HepG2 (cell line): Measurements from ENCODE around the gene TTBK1. TPM values are rescaled to one million over a fixed set of nuclear protein-coding genes. Genes with fewer than 3 reads are reported as not detected.
A peak's percentile ranks its signal among the peaks of the same experiment; 100 is the strongest.

Source experiments
- ARNT2 ChIP-seq: sonication (generic); formaldehyde crosslinking; IDR thresholded peaks from 2 replicates; pipeline ENCODE4 v1.8.0; 2022; ENCODE audit warnings: mild to moderate bottlenecking, low read depth, missing genetic modification reagents, moderate library complexity
- ATF2 ChIP-seq: sonication (generic); formaldehyde crosslinking; IDR thresholded peaks from 2 replicates; pipeline ENCODE4 v1.4.0; 2020; ENCODE audit warnings: missing genetic modification reagents
- CAMTA2 ChIP-seq: sonication (generic); formaldehyde crosslinking; IDR thresholded peaks from 2 replicates; pipeline ENCODE4 v1.4.0; 2020; ENCODE audit warnings: mild to moderate bottlenecking, missing genetic modification reagents, borderline replicate concordance
- DR1 ChIP-seq: sonication (generic); formaldehyde crosslinking; IDR thresholded peaks from 2 replicates; pipeline ENCODE4 v1.8.0; 2021; ENCODE audit warnings: mild to moderate bottlenecking, missing genetic modification reagents, inconsistent platforms
- ELF4 ChIP-seq: sonication (generic); formaldehyde crosslinking; IDR thresholded peaks from 2 replicates; pipeline ENCODE4 v1.5.0; 2020; ENCODE audit warnings: missing genetic modification reagents, mild to moderate bottlenecking, moderate library complexity, borderline replicate concordance
- GABPB1 ChIP-seq: IDR thresholded peaks from 2 replicates; pipeline ENCODE4 v1.6.1; 2016; ENCODE audit warnings: mild to moderate bottlenecking, missing genetic modification reagents, moderate library complexity, missing compliant biosample characterization
- HMG20A ChIP-seq: IDR thresholded peaks from 2 replicates; pipeline ENCODE4 v1.6.1; 2016; ENCODE audit warnings: borderline replicate concordance
- HNRNPH1 ChIP-seq: fragments of 200-400 bp; formaldehyde crosslinking; optimal IDR thresholded peaks from 2 replicates; pipeline ENCODE3; 2017; ENCODE audit warnings: mild to moderate bottlenecking, low read depth, low read length
- JUN ChIP-seq: sonication (generic); formaldehyde crosslinking; IDR thresholded peaks from 2 replicates; pipeline ENCODE4 v1.4.0; 2020; ENCODE audit warnings: mild to moderate bottlenecking, missing genetic modification reagents
- MAZ ChIP-seq, 2 experiments: sonication (generic) in 1 of 2; formaldehyde crosslinking in 1 of 2; IDR thresholded peaks; 2 replicates each; pipeline versions ENCODE4 v1.5.0 to v1.6.1; 2012 to 2020; ENCODE audit warnings: low read depth in 2 of 2, mild to moderate bottlenecking in 2 of 2, borderline replicate concordance in 1 of 2, improper control_type of control experiment in 1 of 2, low read length in 1 of 2, missing genetic modification reagents in 1 of 2, moderate library complexity in 1 of 2
- MLX ChIP-seq: IDR thresholded peaks from 2 replicates; pipeline ENCODE4 v1.6.1; 2016
- MTERF4 ChIP-seq: sonication (generic); formaldehyde crosslinking; IDR thresholded peaks from 2 replicates; pipeline ENCODE4 v1.8.0; 2023; ENCODE audit warnings: mild to moderate bottlenecking, missing genetic modification reagents
- PATZ1 ChIP-seq: sonication (generic); formaldehyde crosslinking; IDR thresholded peaks from 2 replicates; pipeline ENCODE4 v1.4.0; 2020; ENCODE audit warnings: missing genetic modification reagents
- SKI ChIP-seq: fragments of 450-650 bp; IDR thresholded peaks from one replicate; pipeline ENCODE4 v1.6.1; 2018; ENCODE audit warnings: mild to moderate bottlenecking; ENCODE audit not compliant: partially characterized antibody
- SMAD3 ChIP-seq: sonication (generic); formaldehyde crosslinking; IDR thresholded peaks from 2 replicates; pipeline ENCODE4 v1.4.0; 2020; ENCODE audit warnings: missing genetic modification reagents
- ZFP36L1 ChIP-seq: sonication (generic); formaldehyde crosslinking; IDR thresholded peaks from 2 replicates; pipeline ENCODE4 v1.8.0; 2022; ENCODE audit warnings: mild to moderate bottlenecking, missing genetic modification reagents, moderate library complexity
- ZMYM2 ChIP-seq: sonication (generic); formaldehyde crosslinking; IDR thresholded peaks from 2 replicates; pipeline ENCODE4 v1.8.0; 2022; ENCODE audit warnings: mild to moderate bottlenecking, missing genetic modification reagents
- ZNF160 ChIP-seq: sonication (generic); formaldehyde crosslinking; IDR thresholded peaks from 2 replicates; pipeline ENCODE4 v1.8.0; 2022; ENCODE audit warnings: mild to moderate bottlenecking, inconsistent platforms, missing genetic modification reagents
- ZNF333 ChIP-seq: sonication (generic); formaldehyde crosslinking; IDR thresholded peaks from 2 replicates; pipeline ENCODE4 v1.4.0; 2020; ENCODE audit warnings: mild to moderate bottlenecking, missing genetic modification reagents, borderline replicate concordance
- ZNF652 ChIP-seq: IDR thresholded peaks from 2 replicates; pipeline ENCODE4 v1.6.1; 2016; ENCODE audit warnings: low read depth, borderline replicate concordance
- ZSCAN9 ChIP-seq: IDR thresholded peaks from 2 replicates; pipeline ENCODE4 v1.6.1; 2016; ENCODE audit warnings: borderline replicate concordance
- polyA plus RNA-seq, 8 experiments: library from polyadenylated mRNA; depleted of rRNA in 3 of 8; stranded (reverse) in 7 of 8; unstranded in 1 of 8; fragments of >200 nt; fragmentation: Illumina TruSeq in 4 of 8; extraction: Trizol in 4 of 8; gene quantifications; 2 replicates each; pipeline versions ENCODE4 v1.2.1 to v1.2.3, GENCODE V29; 2011 to 2016; ENCODE audit warnings: low read depth in 4 of 8, missing spikeins in 1 of 8, mixed read lengths in 1 of 8; ENCODE audit not compliant: insufficient read depth in 1 of 8
- total RNA-seq, 5 experiments: library from RNA; depleted of rRNA; stranded (reverse); fragments of >200 nt; fragmentation: Illumina TruSeq; extraction: Trizol; gene quantifications; 2 replicates each; pipeline ENCODE4 v1.2.3, GENCODE V29; 2016; ENCODE audit warnings: low read depth in 1 of 5

The TTBK1 gene
- total and polyA plus RNA-seq, 2 of the 13 experiments (the other 11 are each of a cell fraction or from before 2014, with no cell fraction given), result 0.24 to 0.33 TPM

GRCh38 chr6:43276577-43277305, 33.5 kb downstream of the TTBK1 start (continued):
- TF ChIP-seq CAMTA2 (CRISPR knock-in tag) (no peak; the same call in 1 of the 2 replicates), ZSCAN9 (CRISPR knock-in tag) (peak; percentile 70; the same call in 1 of the 2 replicates), JUN (CRISPR knock-in tag) (peak; percentile 67), ZMYM2 (peak; percentile 64; the same call in 1 of the 2 replicates), SMAD3 (peak; percentile 53; the same call in 1 of the 2 replicates), ARNT2 (CRISPR knock-in tag) (no peak), ZNF333 (CRISPR knock-in tag) (no peak), MTERF4 (CRISPR knock-in tag) (no peak), ZNF652 (CRISPR knock-in tag) (0 out of 2 replicates have a peak, but pooled peaks have one; percentile 40), GABPB1 (CRISPR knock-in tag) (peak; percentile 81), SKI (peak; percentile 14), HMG20A (CRISPR knock-in tag) (0 out of 2 replicates have a peak, but pooled peaks have one; percentile 34), PATZ1 (CRISPR knock-in tag) (peak; percentile 93), MLX (CRISPR knock-in tag) (0 out of 2 replicates have a peak, but pooled peaks have one; percentile 43), ZNF160 (CRISPR knock-in tag) (0 out of 2 replicates have a peak, but pooled peaks have one; percentile 36), ZFP36L1 (CRISPR knock-in tag) (peak; percentile 73; the same call in 1 of the 2 replicates), DR1 (CRISPR knock-in tag) (0 out of 2 replicates have a peak, but pooled peaks have one; percentile 18), HNRNPH1 (no peak), ATF2 (CRISPR knock-in tag) (peak; percentile 56; the same call in 1 of the 2 replicates), MAZ (IDR thresholded peaks at IDR 0.05; ENCODE audit: borderline replicate concordance, low read depth, low read length) (0 out of 2 replicates have a peak, but pooled peaks have one; percentile 39), MAZ (CRISPR knock-in tag; IDR thresholded peaks at IDR 0.05; ENCODE audit: low read depth) (peak; percentile 40; the same call in 1 of the 2 replicates), ELF4 (CRISPR knock-in tag) (peak; percentile 87; the same call in 1 of the 2 replicates)
